KMS-11 (cell line): Measurements from ENCODE around the gene KDM2B.
"Not testable (repeated sequence)": the region's sequence is repeated elsewhere in the genome, so short reads cannot be mapped to it uniquely, and the experiment has no call there.

Experiments
- H2AFZ ChIP-seq: fragments of 200-600 bp; sonication (generic); 2 replicates; pipeline ENCODE4 v1.6.1; 2016; ENCODE audit warnings: antibody characterized with exemption, mixed run types, low read depth
- H3K27ac ChIP-seq: fragments of 200-600 bp; sonication (generic); 2 replicates; pipeline ENCODE4 v1.6.1; 2016; ENCODE audit warnings: mild to moderate bottlenecking, mixed run types
- H3K27me3 ChIP-seq: fragments of 200-600 bp; sonication (generic); 2 replicates; pipeline ENCODE4 v1.6.1; 2017; ENCODE audit warnings: mild to moderate bottlenecking, low read depth, mixed run types, moderate library complexity; ENCODE audit not compliant: insufficient read depth
- H3K36me3 ChIP-seq: fragments of 200-600 bp; sonication (generic); 2 replicates; pipeline ENCODE4 v1.6.1; 2017; ENCODE audit warnings: mild to moderate bottlenecking, mixed run types; ENCODE audit not compliant: insufficient read depth
- H3K4me1 ChIP-seq: fragments of 200-600 bp; sonication (generic); 2 replicates; pipeline ENCODE4 v1.6.1; 2016; ENCODE audit warnings: mild to moderate bottlenecking, low read depth, mixed run types; ENCODE audit not compliant: poor library complexity, severe bottlenecking
- H3K4me2 ChIP-seq: fragments of 200-600 bp; sonication (generic); 2 replicates; pipeline ENCODE4 v1.7.0; 2016; ENCODE audit warnings: mild to moderate bottlenecking, mixed run types
- H3K4me3 ChIP-seq: fragments of 200-600 bp; sonication (generic); IDR thresholded peaks from 2 replicates; pipeline ENCODE4 v1.6.1; 2017; ENCODE audit warnings: low read depth, low read length, mixed read lengths; ENCODE audit not compliant: insufficient read depth
- H3K79me2 ChIP-seq: fragments of 200-600 bp; sonication (generic); 2 replicates; pipeline ENCODE4 v1.6.1; 2016; ENCODE audit warnings: low read depth, mixed run types; ENCODE audit not compliant: insufficient read depth
- H3K9ac ChIP-seq: fragments of 200-600 bp; sonication (generic); 2 replicates; pipeline ENCODE4 v1.6.1; 2016; ENCODE audit warnings: mild to moderate bottlenecking, mixed run types
- H4K20me1 ChIP-seq: fragments of 200-600 bp; sonication (generic); 2 replicates; pipeline ENCODE4 v1.6.1; 2016; ENCODE audit warnings: mild to moderate bottlenecking, mixed run types; ENCODE audit not compliant: insufficient read depth
- CTCF ChIP-seq: fragments of 200-600 bp; sonication (generic); conservative IDR thresholded peaks from 2 replicates; pipeline ENCODE4 v1.6.1; 2017; ENCODE audit warnings: low read depth, mild to moderate bottlenecking, antibody characterized with exemption, low read length, moderate library complexity, mixed read lengths

KDM2B gene

GRCh38 chr12:121595520-121595919 lies 14.7 kb upstream of the KDM2B start:
- Histone ChIP-seq H3K27ac (no peak overlapping the region), H3K4me3 (no peak overlapping the region), H2AFZ (no peak overlapping the region), H3K9ac (no peak overlapping the region), H3K4me2 (no peak overlapping the region), H3K36me3 (no peaks in the 10 kb centered on the region), H3K27me3 (no peaks in the 10 kb centered on the region), H4K20me1 (no peaks in the 10 kb centered on the region), H3K79me2 (no peaks in the 10 kb centered on the region), H3K4me1 (peaks cover 12% of the 10 kb centered on the region)
- TF ChIP-seq CTCF: no peak

GRCh38 chr12:121592320-121592719 lies 11.5 kb upstream of the KDM2B start:
- H4K20me1 ChIP-seq: no peaks in the 10 kb centered on the region
- H3K4me3 ChIP-seq: no peak overlapping the region
- H3K9ac ChIP-seq: no peak overlapping the region
- no peaks in the 10 kb centered on the region for H3K79me2 ChIP-seq
- peaks cover 20% of the 10 kb centered on the region for H3K4me1 ChIP-seq
- no peaks in the 10 kb centered on the region for H3K27me3 ChIP-seq
- no peak overlapping the region for H3K4me2 ChIP-seq
- H3K27ac ChIP-seq: no peak overlapping the region
- TF ChIP-seq CTCF: no peak
- H2AFZ ChIP-seq: no peak overlapping the region
- H3K36me3 ChIP-seq: no peaks in the 10 kb centered on the region

- Histone ChIP-seq H4K20me1 (no peaks in the 10 kb centered on the region), H3K79me2 (no peaks in the 10 kb centered on the region), H3K36me3 (no peaks in the 10 kb centered on the region), H2AFZ (peak overlapping the region; percentile 80), H3K27me3 (no peaks in the 10 kb centered on the region), H3K4me1 (peaks cover 20% of the 10 kb centered on the region), H3K9ac (peak overlapping the region; percentile 56; the same call in 1 of the 2 replicates), H3K4me3 (no peak overlapping the region), H3K4me2 (peak overlapping the region; percentile 92), H3K27ac (peak overlapping the region; percentile 87)
- TF ChIP-seq CTCF: no peak
Measured at GRCh38 chr12:121590476-121591143, 9.8 kb upstream of the KDM2B start.

- H3K4me2 ChIP-seq, H3K4me1 ChIP-seq, H3K36me3 ChIP-seq, H3K79me2 ChIP-seq, H3K4me3 ChIP-seq, H3K9ac ChIP-seq, H3K27ac ChIP-seq, H4K20me1 ChIP-seq, H2AFZ ChIP-seq, H3K27me3 ChIP-seq: not testable (repeated sequence)
Measured at GRCh38 chr12:121584885-121585284, 4.1 kb upstream of the KDM2B start.

- H3K4me3 ChIP-seq, H3K27ac ChIP-seq, H3K9ac ChIP-seq, H3K27me3 ChIP-seq, H4K20me1 ChIP-seq, H3K4me1 ChIP-seq, H3K36me3 ChIP-seq, H2AFZ ChIP-seq, H3K79me2 ChIP-seq, H3K4me2 ChIP-seq: not testable (repeated sequence)
Measured at GRCh38 chr12:121583334-121583661, 2.5 kb upstream of the KDM2B start.
